GM08714 (cell line): Measurements from ENCODE around the gene SH3RF2.
"Not testable (repeated sequence)": the region's sequence is repeated elsewhere in the genome, so short reads cannot be mapped to it uniquely, and the experiment has no call there.

Source experiments
- H3K4me3 ChIP-seq: fragments of 200-500 bp; sonication (Bioruptor generic); 2 replicates; pipeline ENCODE4 v1.5.1; 2014; ENCODE audit warnings: mild to moderate bottlenecking, low read length, inconsistent platforms
- ZNF274 ChIP-seq: IDR thresholded peaks from 2 replicates; pipeline ENCODE4 v1.6.1; 2012; ENCODE audit warnings: mild to moderate bottlenecking, low read depth, low read length

Gene SH3RF2

GRCh38 chr5:145936401-145937131 lies at the start of gene SH3RF2:
Gene SH3RF2, plus strand, starts transcription at chr5:145936578. Its CDS starts 1,351 bp downstream, at chr5:145937929.
- no peak for TF ChIP-seq ZNF274

DNA sequence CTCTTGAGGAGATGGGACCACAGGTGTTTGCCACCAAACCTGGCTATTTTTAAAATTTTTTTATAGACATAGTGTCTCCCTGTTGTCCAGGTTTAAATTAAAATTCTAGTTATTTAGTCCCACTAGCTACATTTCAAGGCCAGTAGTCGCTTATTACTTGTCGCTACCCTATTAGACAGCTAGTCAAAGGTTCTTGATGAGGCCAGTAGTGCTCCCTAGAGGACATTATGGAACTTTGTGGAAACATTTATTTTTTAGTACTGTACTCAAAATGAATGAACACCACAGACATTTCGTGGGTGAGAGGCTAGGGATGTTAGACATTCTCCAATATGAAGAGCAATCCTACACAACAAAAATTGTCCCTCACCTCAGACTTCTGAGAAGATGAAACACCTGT lies 49.2 kb upstream of the SH3RF2 start:
- no peak for TF ChIP-seq ZNF274
- H3K4me3 ChIP-seq = no peak overlapping the region

More at GRCh38 chr5:145936401-145937131, at the start of gene SH3RF2:
- H3K4me3 ChIP-seq = no peak within 1 kb of the TSS

GRCh38 chr5:145887976-145888574 lies 48.3 kb upstream of the SH3RF2 start:
- no peak for TF ChIP-seq ZNF274
- no peak overlapping the region for H3K4me3 ChIP-seq

- TF ChIP-seq ZNF274 = no peak
- H3K4me3 ChIP-seq = no peak overlapping the region
These were observed 46.8 kb upstream of the SH3RF2 start for GRCh38 chr5:145889611-145890010.

DNA sequence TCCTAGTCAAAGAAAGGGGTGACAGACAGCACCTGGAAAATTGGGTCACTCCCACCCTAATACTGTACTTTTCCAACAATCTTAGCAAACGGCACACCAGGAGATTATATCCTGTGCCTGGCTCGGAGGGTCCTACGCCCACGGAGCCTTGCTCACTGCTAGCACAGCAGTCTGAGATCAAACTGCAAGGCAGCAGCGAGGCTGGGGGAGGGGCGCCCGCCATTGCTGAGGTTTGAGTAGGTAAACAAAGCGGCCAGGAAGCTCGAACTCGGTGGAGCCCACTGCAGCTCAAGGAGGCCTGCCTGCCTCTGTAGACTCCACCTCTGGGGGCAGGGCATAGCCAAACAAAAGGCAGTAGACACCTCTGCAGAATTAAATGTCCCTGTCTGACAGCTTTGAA lies 45.0 kb upstream of the SH3RF2 start:
- H3K4me3 ChIP-seq = not testable (repeated sequence)

DNA sequence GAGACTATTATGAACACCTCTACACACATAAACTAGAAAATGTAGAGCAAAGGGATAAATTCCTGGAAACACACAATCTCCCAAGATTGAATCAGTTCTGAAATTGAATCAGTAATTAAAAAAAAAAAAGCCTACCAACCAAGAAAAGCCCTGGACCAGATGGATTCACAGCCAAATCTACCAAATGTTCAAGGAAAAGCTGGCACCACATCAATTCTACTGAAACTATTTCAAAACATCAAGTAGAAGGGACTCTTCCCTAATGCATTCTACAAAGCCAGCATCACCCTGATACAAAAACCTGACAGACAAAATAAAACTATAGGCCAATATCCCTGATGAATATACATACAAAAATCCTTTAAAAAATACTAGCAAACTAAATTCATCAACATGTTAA lies 38.2 kb upstream of the SH3RF2 start:
- TF ChIP-seq ZNF274 = no peak
- H3K4me3 ChIP-seq = no peak overlapping the region

GRCh38 chr5:145902421-145902820 lies 34.0 kb upstream of the SH3RF2 start:
- H3K4me3 ChIP-seq = no peak overlapping the region
- no peak for TF ChIP-seq ZNF274

- TF ChIP-seq ZNF274 = no peak
- H3K4me3 ChIP-seq = no peak overlapping the region
These were observed 33.3 kb upstream of the SH3RF2 start for GRCh38 chr5:145903113-145903512.

GRCh38 chr5:145903867-145904266 lies 32.5 kb upstream of the SH3RF2 start:
- TF ChIP-seq ZNF274 = no peak
- H3K4me3 ChIP-seq = no peak overlapping the region

GRCh38 chr5:145904743-145905142 lies 31.6 kb upstream of the SH3RF2 start:
- H3K4me3 ChIP-seq = no peak overlapping the region
- TF ChIP-seq ZNF274 = no peak

- no peak overlapping the region for H3K4me3 ChIP-seq
- no peak for TF ChIP-seq ZNF274
These were observed 30.0 kb upstream of the SH3RF2 start for GRCh38 chr5:145906401-145906800.

GRCh38 chr5:145908206-145908960 lies 28.0 kb upstream of the SH3RF2 start:
- no peak overlapping the region for H3K4me3 ChIP-seq
- TF ChIP-seq ZNF274 = no peak

GRCh38 chr5:145911164-145911563 lies 25.2 kb upstream of the SH3RF2 start:
- TF ChIP-seq ZNF274 = no peak
- H3K4me3 ChIP-seq = no peak overlapping the region

DNA sequence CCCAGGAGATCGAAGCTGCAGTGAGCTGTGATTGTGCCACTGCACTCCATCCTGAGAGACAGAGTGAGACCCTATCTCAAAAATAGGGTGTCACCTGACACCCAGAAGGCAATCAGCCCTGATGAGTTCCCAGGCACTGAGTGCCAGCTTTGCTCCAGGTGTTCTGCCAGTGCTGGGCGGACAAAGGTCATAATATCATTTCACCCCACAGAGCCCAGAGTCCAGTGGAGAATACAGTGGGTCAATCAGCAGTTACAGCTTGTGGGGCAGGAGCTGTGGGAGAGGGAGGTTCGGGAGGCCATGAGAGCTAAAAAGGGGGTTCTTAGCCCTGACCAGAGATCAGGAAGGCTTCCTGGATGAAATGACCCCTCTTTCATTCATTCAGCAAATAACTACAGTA lies 24.4 kb upstream of the SH3RF2 start:
- no peak overlapping the region for H3K4me3 ChIP-seq
- no peak for TF ChIP-seq ZNF274

DNA sequence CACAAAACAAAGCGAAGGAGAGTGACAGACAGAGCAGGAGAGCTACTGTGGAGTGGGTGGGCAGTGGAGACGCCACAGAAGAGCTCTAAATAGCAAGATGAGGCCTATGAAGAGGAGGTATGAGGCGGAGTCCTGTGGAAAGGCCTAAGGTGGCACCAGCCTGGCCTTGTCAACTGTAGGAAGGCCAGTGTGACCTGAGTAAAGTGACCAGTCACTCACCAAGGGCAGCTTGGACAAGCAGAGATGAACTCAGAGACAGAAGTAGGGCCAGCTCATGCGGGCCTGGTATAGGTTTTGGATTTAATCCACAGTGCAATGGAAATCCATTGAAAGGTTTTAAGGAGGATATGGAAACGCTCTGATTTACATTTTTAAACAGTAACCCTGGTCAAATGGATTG lies 23.8 kb upstream of the SH3RF2 start:
- TF ChIP-seq ZNF274 = no peak
- no peak overlapping the region for H3K4me3 ChIP-seq

- no peak overlapping the region for H3K4me3 ChIP-seq
- TF ChIP-seq ZNF274 = no peak
These were observed 22.7 kb upstream of the SH3RF2 start for GRCh38 chr5:145913701-145914100.
